Eye (tissue), 1 donor: ENCODE results near the gene ODF2L.

Source experiments
- DNase-seq: peaks from one replicate; pipeline ENCODE4 v3.0.0-alpha.2; 2015

The ODF2L gene

GRCh38 chr1:86395751-86396497, at the start of gene ODF2L:
Gene ODF2L, minus strand, starts transcription at chr1:86396323. Its CDS starts 9,296 bp downstream, at chr1:86387027.
- DNase-seq = peak; percentile 95

- no peak for DNase-seq
Observed at GRCh38 chr1:86445919-86446318, 49.8 kb upstream of the ODF2L start.

- DNase-seq = no peak
Observed at GRCh38 chr1:86441997-86442396, 45.9 kb upstream of the ODF2L start.

- no peak for DNase-seq
Observed at GRCh38 chr1:86441581-86441980, 45.5 kb upstream of the ODF2L start.

GRCh38 chr1:86436041-86436440, 39.9 kb upstream of the ODF2L start:
- peak; percentile 94 for DNase-seq

GRCh38 chr1:86435327-86435726, 39.2 kb upstream of the ODF2L start:
- DNase-seq = peak; percentile 62

- no peak for DNase-seq
Observed at GRCh38 chr1:86434059-86434458, 37.9 kb upstream of the ODF2L start.

GRCh38 chr1:86430376-86430775, 34.3 kb upstream of the ODF2L start:
- no peak for DNase-seq

- DNase-seq = peak; percentile 30
Observed at GRCh38 chr1:86429835-86430234, 33.7 kb upstream of the ODF2L start.

GRCh38 chr1:86429122-86429725, 33.1 kb upstream of the ODF2L start:
- DNase-seq = no peak

GRCh38 chr1:86423873-86424272, 27.8 kb upstream of the ODF2L start, which contains the start of gene CLCA2:
Gene CLCA2, plus strand, starts transcription at chr1:86424171. Its CDS starts 77 bp downstream, at chr1:86424248.
- no peak for DNase-seq

GRCh38 chr1:86423473-86423872, 27.4 kb upstream of the ODF2L start:
- DNase-seq = no peak

- no peak for DNase-seq
Observed at GRCh38 chr1:86421601-86422280, 25.6 kb upstream of the ODF2L start.

- peak; percentile 46 for DNase-seq
Observed at GRCh38 chr1:86419277-86419903, 23.3 kb upstream of the ODF2L start.

GRCh38 chr1:86416343-86416742, 20.2 kb upstream of the ODF2L start:
- no peak for DNase-seq

GRCh38 chr1:86410879-86411278, 14.8 kb upstream of the ODF2L start:
- DNase-seq = no peak

- DNase-seq = no peak
Observed at GRCh38 chr1:86409416-86410021, 13.4 kb upstream of the ODF2L start.

GRCh38 chr1:86396498-86396890, 371 bp upstream of the ODF2L start:
- no peak for DNase-seq

- DNase-seq = peak; percentile 11
Observed at GRCh38 chr1:86394416-86394815, 1.7 kb downstream of the ODF2L start.

- no peak for DNase-seq
Observed at GRCh38 chr1:86389307-86389706, 6.8 kb downstream of the ODF2L start.

- DNase-seq = no peak
Observed at GRCh38 chr1:86388777-86389176, 7.3 kb downstream of the ODF2L start.

GRCh38 chr1:86387916-86388627, 8.1 kb downstream of the ODF2L start:
- no peak for DNase-seq
